ENCODE results near the gene CPNE5. TPM values are rescaled to one million over a fixed set of nuclear protein-coding genes. Genes with fewer than 3 reads are reported as not detected.

CPNE5 gene
- total RNA-seq, 1 donor from 2014 or later, result 0.72 TPM

DNA sequence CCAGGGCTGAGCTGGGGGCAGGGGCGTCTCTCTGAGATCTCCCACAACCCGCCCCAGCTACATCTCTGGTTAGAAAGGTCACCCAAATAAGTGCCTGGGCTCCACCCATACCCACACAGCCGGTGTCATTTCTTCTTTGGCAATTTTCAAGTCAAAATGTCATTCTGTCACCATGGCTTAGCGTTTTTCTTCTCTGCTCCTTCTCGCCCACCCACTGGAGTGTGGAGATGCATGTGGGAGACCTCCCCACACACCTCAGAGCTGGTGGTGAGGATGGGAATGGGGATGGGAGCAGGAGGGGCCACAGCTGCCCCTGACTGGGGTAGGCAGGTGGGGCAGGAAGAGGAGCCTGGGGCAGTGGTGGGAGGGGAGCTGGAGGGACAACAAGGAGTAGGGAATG lies 63.1 kb downstream of the CPNE5 start:
- H3K27ac Mint-ChIP-seq, result no peak overlapping the region
- no peaks in the 10 kb centered on the region for H3K36me3 Mint-ChIP-seq
- H3K4me1 Mint-ChIP-seq (ENCODE audit: unreplicated experiment), result peaks cover 30% of the 10 kb centered on the region
- no peaks in the 10 kb centered on the region for H3K9me3 Mint-ChIP-seq
- TF ChIP-seq, protein P1, sequence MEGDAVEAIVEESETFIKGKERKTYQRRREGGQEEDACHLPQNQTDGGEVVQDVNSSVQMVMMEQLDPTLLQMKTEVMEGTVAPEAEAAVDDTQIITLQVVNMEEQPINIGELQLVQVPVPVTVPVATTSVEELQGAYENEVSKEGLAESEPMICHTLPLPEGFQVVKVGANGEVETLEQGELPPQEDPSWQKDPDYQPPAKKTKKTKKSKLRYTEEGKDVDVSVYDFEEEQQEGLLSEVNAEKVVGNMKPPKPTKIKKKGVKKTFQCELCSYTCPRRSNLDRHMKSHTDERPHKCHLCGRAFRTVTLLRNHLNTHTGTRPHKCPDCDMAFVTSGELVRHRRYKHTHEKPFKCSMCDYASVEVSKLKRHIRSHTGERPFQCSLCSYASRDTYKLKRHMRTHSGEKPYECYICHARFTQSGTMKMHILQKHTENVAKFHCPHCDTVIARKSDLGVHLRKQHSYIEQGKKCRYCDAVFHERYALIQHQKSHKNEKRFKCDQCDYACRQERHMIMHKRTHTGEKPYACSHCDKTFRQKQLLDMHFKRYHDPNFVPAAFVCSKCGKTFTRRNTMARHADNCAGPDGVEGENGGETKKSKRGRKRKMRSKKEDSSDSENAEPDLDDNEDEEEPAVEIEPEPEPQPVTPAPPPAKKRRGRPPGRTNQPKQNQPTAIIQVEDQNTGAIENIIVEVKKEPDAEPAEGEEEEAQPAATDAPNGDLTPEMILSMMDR (conservative IDR thresholded peaks at IDR 0.05), result no peak
- H3K27me3 Mint-ChIP-seq, result peaks cover 26% of the 10 kb centered on the region
- H3K4me3 Mint-ChIP-seq, result no peak overlapping the region
- DNase-seq (ENCODE audit: extremely low spot score, unreplicated experiment), result no peak

DNA sequence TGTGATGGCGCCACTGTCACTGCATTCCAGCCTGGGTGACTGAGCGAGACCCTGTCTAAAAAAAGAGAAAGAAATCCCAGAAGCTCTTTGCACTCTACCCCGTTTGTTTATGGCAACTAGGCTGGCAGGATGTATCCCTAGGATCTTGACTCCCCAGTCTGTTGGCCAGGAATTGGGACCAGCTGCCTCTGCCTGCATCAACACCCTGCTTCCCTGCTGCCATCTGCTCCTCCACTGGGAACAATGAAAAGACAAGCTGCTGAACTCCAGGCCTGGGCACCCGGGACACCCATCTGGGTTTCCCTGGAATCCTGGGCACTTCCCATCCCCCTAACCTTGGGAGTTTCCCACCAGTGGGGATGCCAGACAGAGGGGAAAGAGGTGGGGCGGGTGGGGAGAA lies 64.9 kb downstream of the CPNE5 start:
- Mint-ChIP-seq H3K27me3 (peaks cover 26% of the 10 kb centered on the region), H3K4me3 (no peak overlapping the region), H3K9me3 (no peaks in the 10 kb centered on the region), H3K27ac (no peak overlapping the region), H3K36me3 (no peaks in the 10 kb centered on the region), H3K4me1 (ENCODE audit: unreplicated experiment) (peaks cover 23% of the 10 kb centered on the region)
- TF ChIP-seq, protein P1 (conservative IDR thresholded peaks at IDR 0.05), result no peak
- no peak for DNase-seq (ENCODE audit: extremely low spot score, unreplicated experiment)

DNA sequence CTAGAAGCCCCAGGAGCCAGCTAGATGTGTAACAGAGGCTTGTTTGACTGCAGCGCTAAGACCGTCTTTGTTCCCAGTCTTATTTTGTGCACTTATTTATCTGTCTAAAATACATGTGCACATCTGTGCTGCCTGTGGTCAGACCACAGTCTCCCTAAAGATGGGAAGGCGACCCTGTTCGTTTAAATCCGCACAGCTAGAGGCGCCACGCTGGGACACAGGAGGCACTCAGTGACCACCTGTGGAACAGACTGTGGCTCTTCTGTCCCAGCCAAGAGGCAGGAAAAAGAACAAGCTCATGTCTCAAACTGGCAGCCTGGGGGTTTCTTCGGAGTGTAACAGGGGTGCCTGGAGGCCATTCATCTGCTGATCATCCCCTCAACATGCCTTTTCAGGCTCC lies 66.8 kb downstream of the CPNE5 start:
- no peaks in the 10 kb centered on the region for H3K9me3 Mint-ChIP-seq
- H3K27me3 Mint-ChIP-seq, result peaks cover 19% of the 10 kb centered on the region
- peaks cover 21% of the 10 kb centered on the region for H3K4me1 Mint-ChIP-seq (ENCODE audit: unreplicated experiment)
- TF ChIP-seq, protein P1 (conservative IDR thresholded peaks at IDR 0.05), result no peak
- H3K36me3 Mint-ChIP-seq, result no peaks in the 10 kb centered on the region
- H3K27ac Mint-ChIP-seq, result no peak overlapping the region
- DNase-seq (ENCODE audit: extremely low spot score, unreplicated experiment), result no peak
- H3K4me3 Mint-ChIP-seq, result no peak overlapping the region

DNA sequence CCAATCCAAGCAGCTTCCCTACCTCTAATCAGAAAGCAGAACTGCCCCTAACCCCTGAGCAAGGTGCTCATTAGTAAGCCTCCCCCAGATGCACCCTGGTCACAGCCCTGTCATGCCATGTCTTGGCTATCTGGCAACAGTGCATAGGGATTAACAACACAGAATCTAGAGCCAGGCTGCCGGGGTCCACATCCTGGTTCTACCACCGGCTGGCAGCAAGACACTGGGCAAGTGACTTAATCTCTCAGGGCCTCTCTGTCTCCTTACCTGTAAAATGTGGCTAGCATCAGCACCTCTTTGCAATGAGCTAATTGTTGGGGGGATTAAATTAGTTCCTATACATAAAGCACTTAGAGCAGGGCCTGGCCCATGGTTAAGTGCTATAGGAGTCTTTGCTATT lies 68.1 kb downstream of the CPNE5 start:
- Mint-ChIP-seq H3K9me3 (no peaks in the 10 kb centered on the region), H3K27me3 (peaks cover 14% of the 10 kb centered on the region), H3K27ac (no peak overlapping the region), H3K4me3 (no peak overlapping the region), H3K4me1 (ENCODE audit: unreplicated experiment) (peaks cover 17% of the 10 kb centered on the region), H3K36me3 (no peaks in the 10 kb centered on the region)
- TF ChIP-seq, protein P1 (conservative IDR thresholded peaks at IDR 0.05), result no peak
- DNase-seq (ENCODE audit: extremely low spot score, unreplicated experiment), result no peak

DNA sequence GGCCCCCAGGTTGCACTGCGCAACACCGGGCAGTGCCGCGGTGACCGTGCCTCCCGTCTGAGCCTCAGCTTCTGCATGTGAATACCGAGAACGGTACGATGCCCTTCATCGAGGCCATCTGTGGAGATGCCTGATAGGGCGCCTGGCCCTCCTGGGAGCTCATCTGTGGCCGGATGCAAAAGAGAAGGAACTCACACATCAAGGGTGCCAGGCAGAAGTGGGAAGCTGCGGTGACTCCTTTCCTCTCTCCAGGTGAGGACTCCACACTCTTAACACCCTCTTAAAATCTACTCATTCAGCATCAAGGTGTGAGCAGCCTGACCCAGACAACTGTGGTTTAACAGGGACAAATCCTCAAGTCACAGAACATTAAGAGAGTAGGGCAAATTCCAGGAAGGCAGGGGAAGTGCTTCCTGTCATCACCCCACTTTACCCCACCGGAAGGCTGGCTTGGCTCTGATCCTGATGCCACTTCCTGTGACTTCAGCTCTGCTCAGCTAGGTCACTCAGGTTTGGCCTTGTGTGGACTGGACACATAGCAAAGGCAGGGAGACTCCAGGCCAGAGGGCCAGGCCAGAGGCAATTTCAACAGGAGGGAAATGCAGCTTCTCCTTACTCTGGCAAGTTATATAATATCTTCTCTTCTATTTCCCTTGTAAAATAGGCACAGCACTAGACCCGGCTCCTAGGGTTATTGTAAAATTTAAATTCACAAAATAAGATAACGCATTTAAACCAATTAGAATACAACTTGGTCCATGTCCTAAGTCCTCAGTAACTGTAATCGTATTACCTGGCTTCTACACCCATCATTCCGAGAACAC lies 69.4 kb downstream of the CPNE5 start:
- TF ChIP-seq, protein P1 (conservative IDR thresholded peaks at IDR 0.05), result no peak
- Mint-ChIP-seq H3K4me3 (no peak overlapping the region), H3K36me3 (no peaks in the 10 kb centered on the region), H3K4me1 (ENCODE audit: unreplicated experiment) (peaks cover 22% of the 10 kb centered on the region), H3K27ac (no peak overlapping the region), H3K27me3 (peaks cover 11% of the 10 kb centered on the region), H3K9me3 (no peaks in the 10 kb centered on the region)
- DNase-seq (ENCODE audit: extremely low spot score, unreplicated experiment), result no peak
